Hepatocyte (in vitro differentiated cells): ENCODE measurements around the gene FCER2.

Source experiments
- EZH2 ChIP-seq: fragments of 200-600 bp; sonication (generic); IDR thresholded peaks from 2 replicates; pipeline ENCODE4 v1.6.1; 2016; ENCODE audit warnings: antibody characterized with exemption, mild to moderate bottlenecking, borderline replicate concordance
- TF ChIP-seq, protein P1 (sequence below): fragments of 200-600 bp; sonication (generic); IDR thresholded peaks from 2 replicates; pipeline ENCODE4 v1.5.1; 2016; ENCODE audit warnings: antibody characterized with exemption, mild to moderate bottlenecking; ENCODE audit not compliant: poor library complexity

- TF ChIP-seq, protein P1, sequence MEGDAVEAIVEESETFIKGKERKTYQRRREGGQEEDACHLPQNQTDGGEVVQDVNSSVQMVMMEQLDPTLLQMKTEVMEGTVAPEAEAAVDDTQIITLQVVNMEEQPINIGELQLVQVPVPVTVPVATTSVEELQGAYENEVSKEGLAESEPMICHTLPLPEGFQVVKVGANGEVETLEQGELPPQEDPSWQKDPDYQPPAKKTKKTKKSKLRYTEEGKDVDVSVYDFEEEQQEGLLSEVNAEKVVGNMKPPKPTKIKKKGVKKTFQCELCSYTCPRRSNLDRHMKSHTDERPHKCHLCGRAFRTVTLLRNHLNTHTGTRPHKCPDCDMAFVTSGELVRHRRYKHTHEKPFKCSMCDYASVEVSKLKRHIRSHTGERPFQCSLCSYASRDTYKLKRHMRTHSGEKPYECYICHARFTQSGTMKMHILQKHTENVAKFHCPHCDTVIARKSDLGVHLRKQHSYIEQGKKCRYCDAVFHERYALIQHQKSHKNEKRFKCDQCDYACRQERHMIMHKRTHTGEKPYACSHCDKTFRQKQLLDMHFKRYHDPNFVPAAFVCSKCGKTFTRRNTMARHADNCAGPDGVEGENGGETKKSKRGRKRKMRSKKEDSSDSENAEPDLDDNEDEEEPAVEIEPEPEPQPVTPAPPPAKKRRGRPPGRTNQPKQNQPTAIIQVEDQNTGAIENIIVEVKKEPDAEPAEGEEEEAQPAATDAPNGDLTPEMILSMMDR, result no peak
- no peak for TF ChIP-seq EZH2
Observed at GRCh38 chr19:7661744-7662538, 40.0 kb downstream of the FCER2 start.
